Mammary epithelial cell (primary cell): ENCODE data around the gene TCHH.

Experiments used
- EZH2 ChIP-seq: IDR thresholded peaks from 2 replicates; pipeline ENCODE4 v1.6.1; 2012; ENCODE audit warnings: low read length, inconsistent platforms, borderline replicate concordance
- TF ChIP-seq, protein P1 (sequence below), 2 donors: IDR thresholded peaks in 1 of 2; conservative IDR thresholded peaks in 1 of 2; 2 replicates each; pipeline ENCODE4 v1.5.1; 2011 to 2012; ENCODE audit warnings: inconsistent platforms in 2 of 2, low read length in 2 of 2, mild to moderate bottlenecking in 2 of 2, control low read depth in 1 of 2, low read depth in 1 of 2; ENCODE audit not compliant: insufficient read depth in 1 of 2; ENCODE audit errors: extremely low read depth in 1 of 2

DNA sequence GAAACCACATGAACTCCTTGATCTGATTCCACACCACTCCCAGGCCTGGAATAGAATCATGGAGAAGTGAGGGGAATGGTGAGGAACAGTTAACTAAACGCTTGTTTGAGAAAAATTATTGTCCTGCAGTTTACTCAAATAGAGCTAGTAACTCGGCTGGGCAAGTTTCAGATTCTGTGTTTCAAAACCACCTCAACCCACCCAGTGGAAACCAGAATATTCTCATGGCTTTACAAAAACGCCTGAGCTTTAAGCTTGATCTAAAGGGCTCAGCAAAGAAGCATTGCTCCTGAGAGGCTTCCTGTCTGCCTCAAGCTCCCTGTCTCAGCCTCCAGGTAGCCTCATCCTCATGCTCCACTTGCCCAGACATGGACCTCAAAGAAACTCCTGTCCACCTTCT, 42.9 kb downstream of the TCHH start:
- TF ChIP-seq, protein P1, sequence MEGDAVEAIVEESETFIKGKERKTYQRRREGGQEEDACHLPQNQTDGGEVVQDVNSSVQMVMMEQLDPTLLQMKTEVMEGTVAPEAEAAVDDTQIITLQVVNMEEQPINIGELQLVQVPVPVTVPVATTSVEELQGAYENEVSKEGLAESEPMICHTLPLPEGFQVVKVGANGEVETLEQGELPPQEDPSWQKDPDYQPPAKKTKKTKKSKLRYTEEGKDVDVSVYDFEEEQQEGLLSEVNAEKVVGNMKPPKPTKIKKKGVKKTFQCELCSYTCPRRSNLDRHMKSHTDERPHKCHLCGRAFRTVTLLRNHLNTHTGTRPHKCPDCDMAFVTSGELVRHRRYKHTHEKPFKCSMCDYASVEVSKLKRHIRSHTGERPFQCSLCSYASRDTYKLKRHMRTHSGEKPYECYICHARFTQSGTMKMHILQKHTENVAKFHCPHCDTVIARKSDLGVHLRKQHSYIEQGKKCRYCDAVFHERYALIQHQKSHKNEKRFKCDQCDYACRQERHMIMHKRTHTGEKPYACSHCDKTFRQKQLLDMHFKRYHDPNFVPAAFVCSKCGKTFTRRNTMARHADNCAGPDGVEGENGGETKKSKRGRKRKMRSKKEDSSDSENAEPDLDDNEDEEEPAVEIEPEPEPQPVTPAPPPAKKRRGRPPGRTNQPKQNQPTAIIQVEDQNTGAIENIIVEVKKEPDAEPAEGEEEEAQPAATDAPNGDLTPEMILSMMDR (conservative IDR thresholded peaks at IDR 0.05 in 1 of 2, IDR thresholded peaks at IDR 0.05 in 1 of 2; ENCODE audit: extremely low read depth in 1 of 2, insufficient read depth in 1 of 2, low read depth in 1 of 2, low read length in 2 of 2) = no peak
- no peak for TF ChIP-seq EZH2
